ENCODE measurements around the gene KRT83.

The KRT83 gene

GRCh38 chr12:52341066-52341580, 19.9 kb upstream of the KRT83 start:
- no peak for FAIRE-seq
- TF ChIP-seq POLR2A (IDR thresholded peaks at IDR 0.05; ENCODE audit: low read depth, low read length): no peak
- TF ChIP-seq POLR2AphosphoS5 (IDR thresholded peaks at IDR 0.05; ENCODE audit: low read depth, low read length): no peak
- no peak for TF ChIP-seq TAF1 (IDR thresholded peaks at IDR 0.05; ENCODE audit: borderline replicate concordance, low read depth, low read length)
- DNase-seq (ENCODE audit: insufficient read length): no peak

GRCh38 chr12:52338241-52338960, 17.2 kb upstream of the KRT83 start:
- TF ChIP-seq POLR2AphosphoS5 (IDR thresholded peaks at IDR 0.05; ENCODE audit: low read depth, low read length) (no peak), TAF1 (IDR thresholded peaks at IDR 0.05; ENCODE audit: borderline replicate concordance, low read depth, low read length) (no peak)
- FAIRE-seq (no peak), DNase-seq (ENCODE audit: insufficient read length) (no peak)

DNA sequence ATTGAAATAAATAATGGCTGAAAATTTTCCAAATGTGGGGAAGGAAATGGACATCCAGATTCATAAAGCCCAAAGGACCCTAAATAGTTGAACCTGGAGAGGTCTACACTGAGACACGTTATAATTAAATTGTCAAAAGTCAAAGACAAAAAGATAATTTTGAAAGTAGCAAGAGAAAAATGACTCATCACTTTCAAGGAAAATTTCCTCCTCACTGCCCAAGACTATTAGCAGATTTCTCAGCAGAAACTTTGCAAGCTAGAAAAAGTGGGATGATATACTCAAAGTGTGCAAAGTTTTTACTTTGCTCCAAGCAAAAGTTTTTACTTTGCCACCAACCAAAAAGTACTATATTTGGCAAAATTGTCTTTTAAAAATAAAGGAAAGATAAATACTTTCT, 15.9 kb upstream of the KRT83 start:
- FAIRE-seq (no peak), DNase-seq (ENCODE audit: insufficient read length) (no peak)
- no peak for TF ChIP-seq POLR2AphosphoS5 (IDR thresholded peaks at IDR 0.05; ENCODE audit: low read depth, low read length)
- no peak for TF ChIP-seq TAF1 (IDR thresholded peaks at IDR 0.05; ENCODE audit: borderline replicate concordance, low read depth, low read length)
- TF ChIP-seq POLR2A (IDR thresholded peaks at IDR 0.05; ENCODE audit: low read depth, low read length): no peak

DNA sequence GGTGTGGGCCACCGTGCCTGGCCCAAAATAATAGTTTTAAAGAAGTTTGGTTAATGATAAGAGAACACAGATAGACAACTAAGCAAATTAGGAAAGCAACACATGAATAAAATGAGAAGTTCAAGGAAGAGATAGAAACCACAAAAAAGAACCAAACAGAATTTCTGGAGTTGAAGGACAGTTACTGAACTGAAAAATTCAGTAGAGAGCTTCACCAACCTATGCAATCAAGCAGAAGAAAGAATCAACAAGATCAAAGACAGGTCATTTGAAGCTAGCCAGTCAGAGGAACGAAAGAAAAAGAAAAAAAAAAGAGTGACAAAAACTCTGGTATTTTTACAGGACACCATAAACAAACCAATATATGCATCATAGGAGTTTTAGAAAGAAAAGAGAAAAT, 15.4 kb upstream of the KRT83 start:
- DNase-seq (ENCODE audit: insufficient read length): no peak
- no peak for FAIRE-seq
- TF ChIP-seq POLR2A (IDR thresholded peaks at IDR 0.05; ENCODE audit: low read depth, low read length) (no peak), POLR2AphosphoS5 (IDR thresholded peaks at IDR 0.05; ENCODE audit: low read depth, low read length) (no peak), TAF1 (IDR thresholded peaks at IDR 0.05; ENCODE audit: borderline replicate concordance, low read depth, low read length) (no peak)

DNA sequence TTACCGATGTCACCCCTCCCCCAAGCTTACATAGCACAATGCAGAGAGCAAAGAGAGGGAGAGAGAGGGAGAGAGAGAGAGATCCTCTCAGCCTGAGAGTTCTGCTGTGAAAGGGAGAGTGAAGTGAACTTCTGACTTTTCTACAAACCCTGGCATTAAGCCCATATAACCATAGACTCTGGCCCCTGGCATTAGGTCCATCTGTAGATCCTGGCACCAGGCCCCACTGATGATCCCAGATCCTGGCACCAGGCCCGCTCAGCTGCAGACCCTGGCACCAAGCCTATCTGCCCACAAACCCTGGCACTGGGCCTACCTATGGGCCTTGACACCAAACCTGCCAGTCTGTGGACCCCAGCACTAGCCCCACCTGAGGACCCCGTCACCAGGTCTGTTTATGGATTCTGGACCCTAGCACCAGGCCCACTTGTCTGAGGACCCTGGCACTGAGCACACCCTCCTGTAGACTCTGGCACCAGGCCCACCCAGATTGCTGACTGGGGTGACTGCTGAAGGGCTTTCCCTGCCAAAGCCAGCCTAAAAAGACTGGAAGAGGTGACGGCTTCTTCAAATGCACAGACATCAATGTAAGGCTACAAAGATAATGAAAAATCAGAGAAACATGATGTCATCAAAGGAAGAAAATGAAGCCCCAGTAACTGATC, 14.5 kb upstream of the KRT83 start:
- FAIRE-seq (no peak), DNase-seq (ENCODE audit: insufficient read length) (no peak)
- TF ChIP-seq POLR2AphosphoS5 (IDR thresholded peaks at IDR 0.05; ENCODE audit: low read depth, low read length) (no peak), POLR2A (IDR thresholded peaks at IDR 0.05; ENCODE audit: low read depth, low read length) (no peak), TAF1 (IDR thresholded peaks at IDR 0.05; ENCODE audit: borderline replicate concordance, low read depth, low read length) (no peak)

- TF ChIP-seq POLR2A (IDR thresholded peaks at IDR 0.05; ENCODE audit: low read depth, low read length) (no peak), TAF1 (IDR thresholded peaks at IDR 0.05; ENCODE audit: borderline replicate concordance, low read depth, low read length) (no peak), POLR2AphosphoS5 (IDR thresholded peaks at IDR 0.05; ENCODE audit: low read depth, low read length) (no peak)
- no peak for DNase-seq (ENCODE audit: insufficient read length)
- no peak for FAIRE-seq
Observed at GRCh38 chr12:52334185-52334584, 13.0 kb upstream of the KRT83 start.

DNA sequence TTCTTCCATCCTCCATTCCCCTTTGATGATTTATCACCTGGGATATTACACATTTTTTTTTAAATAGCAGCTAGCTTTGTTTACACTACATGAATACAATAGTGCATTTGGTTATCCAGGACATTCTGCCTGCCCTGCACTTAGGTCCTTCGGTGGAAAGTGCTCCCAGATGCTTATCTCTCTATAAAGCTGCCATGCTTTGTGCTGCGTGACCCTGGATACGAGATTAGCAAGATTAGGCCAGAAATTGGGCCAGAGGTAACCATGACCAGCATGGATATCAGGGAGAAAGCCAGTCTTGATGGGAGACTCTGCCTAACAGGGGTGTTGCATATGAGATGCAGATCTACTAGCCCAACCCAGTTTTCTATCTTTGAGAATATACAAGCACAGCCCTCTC, 12.1 kb upstream of the KRT83 start:
- DNase-seq (ENCODE audit: insufficient read length) (no peak), FAIRE-seq (no peak)
- TF ChIP-seq TAF1 (IDR thresholded peaks at IDR 0.05; ENCODE audit: borderline replicate concordance, low read depth, low read length) (no peak), POLR2A (IDR thresholded peaks at IDR 0.05; ENCODE audit: low read depth, low read length) (no peak), POLR2AphosphoS5 (IDR thresholded peaks at IDR 0.05; ENCODE audit: low read depth, low read length) (no peak)

GRCh38 chr12:52332381-52332780, 11.2 kb upstream of the KRT83 start:
- DNase-seq (ENCODE audit: insufficient read length) (no peak), FAIRE-seq (no peak)
- TF ChIP-seq TAF1 (IDR thresholded peaks at IDR 0.05; ENCODE audit: borderline replicate concordance, low read depth, low read length) (no peak), POLR2A (IDR thresholded peaks at IDR 0.05; ENCODE audit: low read depth, low read length) (no peak), POLR2AphosphoS5 (IDR thresholded peaks at IDR 0.05; ENCODE audit: low read depth, low read length) (no peak)

GRCh38 chr12:52331833-52332232, 10.6 kb upstream of the KRT83 start:
- no peak for DNase-seq (ENCODE audit: insufficient read length)
- FAIRE-seq: no peak
- TF ChIP-seq TAF1 (IDR thresholded peaks at IDR 0.05; ENCODE audit: borderline replicate concordance, low read depth, low read length): no peak

DNA sequence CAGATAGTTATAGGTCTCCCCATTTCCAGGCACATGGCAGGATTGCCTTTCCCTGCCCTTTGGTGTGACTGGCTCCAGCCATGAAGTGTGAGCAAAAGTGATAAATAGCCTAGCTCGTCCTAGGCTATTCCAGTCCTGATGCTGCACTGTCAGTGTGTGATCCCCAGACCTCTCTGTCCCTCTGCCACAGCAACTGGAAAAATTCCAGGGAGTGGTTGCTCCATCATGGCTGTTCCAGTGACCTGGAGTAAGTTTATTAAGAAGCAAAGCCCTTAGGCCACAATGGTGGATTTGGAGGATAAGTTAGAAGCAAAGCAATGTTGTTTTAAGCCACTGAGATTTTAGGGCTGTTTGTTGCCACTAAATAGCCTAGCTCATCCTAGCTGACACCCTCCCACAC, 9.8 kb upstream of the KRT83 start:
- TF ChIP-seq POLR2AphosphoS5 (IDR thresholded peaks at IDR 0.05; ENCODE audit: low read depth, low read length): no peak
- no peak for TF ChIP-seq POLR2A (IDR thresholded peaks at IDR 0.05; ENCODE audit: low read depth, low read length)
- TF ChIP-seq TAF1 (IDR thresholded peaks at IDR 0.05; ENCODE audit: borderline replicate concordance, low read depth, low read length): no peak
- DNase-seq (ENCODE audit: insufficient read length): no peak
- FAIRE-seq: no peak

GRCh38 chr12:52327830-52328500, 6.8 kb upstream of the KRT83 start:
- DNase-seq (ENCODE audit: insufficient read length) (no peak), FAIRE-seq (no peak)
- TF ChIP-seq TAF1 (IDR thresholded peaks at IDR 0.05; ENCODE audit: borderline replicate concordance, low read depth, low read length) (no peak), POLR2AphosphoS5 (IDR thresholded peaks at IDR 0.05; ENCODE audit: low read depth, low read length) (no peak), POLR2A (IDR thresholded peaks at IDR 0.05; ENCODE audit: low read depth, low read length) (no peak)
